ENCODE measurements around the gene GSE1.

DNA sequence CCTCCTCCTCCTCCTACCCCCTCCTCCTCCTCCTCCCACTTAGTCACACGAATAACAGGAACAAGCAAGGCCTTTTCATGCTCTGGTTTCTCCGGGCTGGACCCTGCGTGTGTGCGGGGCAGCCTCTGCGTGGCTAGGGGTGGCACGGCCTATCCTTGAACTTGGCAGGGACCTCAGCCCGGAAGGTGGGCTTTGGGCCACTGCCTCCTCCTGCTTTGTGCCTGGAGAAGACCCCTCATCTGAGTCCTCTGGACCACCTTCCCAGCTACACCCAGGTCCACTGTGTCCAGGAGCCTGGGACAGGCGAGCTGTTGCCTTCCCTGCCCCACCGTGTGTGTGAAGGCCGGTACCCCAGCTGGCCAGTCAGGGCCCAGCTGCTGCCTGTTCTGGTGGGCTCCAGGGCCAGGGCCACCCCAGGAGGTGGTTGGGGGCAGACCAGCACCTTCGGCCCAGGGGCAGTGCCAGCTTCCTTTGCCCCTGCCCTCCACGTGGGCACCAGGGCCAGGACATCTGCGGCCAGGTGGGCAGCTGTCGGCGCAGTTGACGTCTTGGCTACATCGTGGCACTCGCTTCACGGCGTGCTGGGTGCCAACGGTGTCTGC lies 40.3 kb downstream of the GSE1 start:
- TF ChIP-seq, protein P1, sequence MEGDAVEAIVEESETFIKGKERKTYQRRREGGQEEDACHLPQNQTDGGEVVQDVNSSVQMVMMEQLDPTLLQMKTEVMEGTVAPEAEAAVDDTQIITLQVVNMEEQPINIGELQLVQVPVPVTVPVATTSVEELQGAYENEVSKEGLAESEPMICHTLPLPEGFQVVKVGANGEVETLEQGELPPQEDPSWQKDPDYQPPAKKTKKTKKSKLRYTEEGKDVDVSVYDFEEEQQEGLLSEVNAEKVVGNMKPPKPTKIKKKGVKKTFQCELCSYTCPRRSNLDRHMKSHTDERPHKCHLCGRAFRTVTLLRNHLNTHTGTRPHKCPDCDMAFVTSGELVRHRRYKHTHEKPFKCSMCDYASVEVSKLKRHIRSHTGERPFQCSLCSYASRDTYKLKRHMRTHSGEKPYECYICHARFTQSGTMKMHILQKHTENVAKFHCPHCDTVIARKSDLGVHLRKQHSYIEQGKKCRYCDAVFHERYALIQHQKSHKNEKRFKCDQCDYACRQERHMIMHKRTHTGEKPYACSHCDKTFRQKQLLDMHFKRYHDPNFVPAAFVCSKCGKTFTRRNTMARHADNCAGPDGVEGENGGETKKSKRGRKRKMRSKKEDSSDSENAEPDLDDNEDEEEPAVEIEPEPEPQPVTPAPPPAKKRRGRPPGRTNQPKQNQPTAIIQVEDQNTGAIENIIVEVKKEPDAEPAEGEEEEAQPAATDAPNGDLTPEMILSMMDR (IDR thresholded peaks at IDR 0.05): no peak
- no peak for TF ChIP-seq EP300 (IDR thresholded peaks at IDR 0.05; ENCODE audit: low read depth)
- no peak for TF ChIP-seq POLR2A (IDR thresholded peaks at IDR 0.05)
- TF ChIP-seq POLR2AphosphoS5 (IDR thresholded peaks at IDR 0.05): no peak
